HCT116 (cell line): ENCODE measurements around the gene EYA2.

Source experiments
- ATF3 ChIP-seq: IDR thresholded peaks from 2 replicates; pipeline ENCODE4 v1.6.1; 2012
- MAX ChIP-seq: IDR thresholded peaks from 2 replicates; pipeline ENCODE4 v1.6.1; 2012
- SIN3A ChIP-seq: IDR thresholded peaks from 2 replicates; pipeline ENCODE4 v1.6.1; 2012; ENCODE audit warnings: low read depth

- TF ChIP-seq ATF3 (no peak), MAX (no peak), SIN3A (no peak)
Observed at GRCh38 chr20:47009784-47010183, 115.1 kb downstream of the EYA2 start.
